ENCODE data around the gene CAPN5.
"Not testable (repeated sequence)": the region's sequence is repeated elsewhere in the genome, so short reads cannot be mapped to it uniquely, and the experiment has no call there.

CAPN5 gene
- long read RNA-seq, result 0 reads

DNA sequence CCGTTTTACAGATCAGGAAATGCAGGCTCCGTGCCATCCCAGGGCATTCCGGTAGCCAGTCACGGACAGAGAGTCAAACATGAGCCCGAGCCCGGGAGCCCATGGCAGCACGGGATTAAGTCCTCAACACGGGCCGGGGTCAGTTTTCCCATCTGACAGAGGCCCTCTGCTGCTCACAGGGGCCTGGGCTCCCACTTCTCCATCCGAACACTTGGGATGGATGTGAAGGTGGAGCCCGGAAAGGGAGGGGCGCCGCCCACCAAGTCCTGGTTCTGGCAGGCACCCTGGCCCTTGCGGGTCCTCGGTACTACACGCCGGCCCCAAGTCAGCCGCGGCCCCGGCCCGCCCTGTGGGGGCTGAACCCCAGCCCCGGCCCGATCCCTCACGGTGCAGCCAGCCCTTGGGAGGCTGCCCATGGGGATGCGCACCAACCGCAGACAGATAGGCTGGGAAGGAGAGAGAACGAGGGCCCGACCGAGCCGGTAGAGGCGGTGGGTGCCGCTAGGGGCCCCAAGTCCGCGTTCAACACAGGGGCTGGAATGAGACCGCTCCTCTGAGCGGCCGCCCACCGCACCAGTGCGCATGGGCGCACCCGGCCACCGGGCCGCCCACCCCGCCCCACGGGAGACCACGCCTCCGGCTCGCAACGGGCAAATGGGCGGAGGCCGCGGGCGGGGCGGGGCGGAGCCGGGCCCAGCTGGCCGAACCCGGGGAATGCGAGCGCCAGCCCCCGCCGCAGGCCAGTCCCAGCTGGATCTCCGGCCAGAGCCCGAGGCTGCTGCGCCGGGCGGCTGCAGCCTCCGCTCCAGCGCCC, at the start of gene CAPN5:
Gene CAPN5, plus strand, starts transcription at position 743 of the 814 bp plus-strand sequence. CDS start 17,916 bp downstream, outside the sequence.
- TF ChIP-seq POLR2AphosphoS5 (IDR thresholded peaks at IDR 0.05; ENCODE audit: low read depth), result no peak
- no peak for TF ChIP-seq SPI1 (IDR thresholded peaks at IDR 0.05; ENCODE audit: borderline replicate concordance, low read depth)
- TF ChIP-seq CTCF (IDR thresholded peaks at IDR 0.05; ENCODE audit: insufficient read depth, low read length), result no peak
- no peak for TF ChIP-seq GABPA (IDR thresholded peaks at IDR 0.05; ENCODE audit: low read depth)
- no peak for TF ChIP-seq REST (IDR thresholded peaks at IDR 0.05; ENCODE audit: insufficient replicate concordance, low read depth)
- peak; percentile 15 to 48 for DNase-seq (ENCODE audit: low read depth in 1 of 2, low spot score in 1 of 2)
- Histone ChIP-seq H3K27ac (replicated peaks) (no peak within 1 kb of the TSS), H3K27me3 (ENCODE audit: insufficient read depth, poor library complexity, severe bottlenecking) (peaks cover 13% of the 10 kb centered on the region), H3K4me3 (replicated peaks; ENCODE audit: insufficient read depth, low read length) (peak within 1 kb of the TSS; percentile 64)

DNA sequence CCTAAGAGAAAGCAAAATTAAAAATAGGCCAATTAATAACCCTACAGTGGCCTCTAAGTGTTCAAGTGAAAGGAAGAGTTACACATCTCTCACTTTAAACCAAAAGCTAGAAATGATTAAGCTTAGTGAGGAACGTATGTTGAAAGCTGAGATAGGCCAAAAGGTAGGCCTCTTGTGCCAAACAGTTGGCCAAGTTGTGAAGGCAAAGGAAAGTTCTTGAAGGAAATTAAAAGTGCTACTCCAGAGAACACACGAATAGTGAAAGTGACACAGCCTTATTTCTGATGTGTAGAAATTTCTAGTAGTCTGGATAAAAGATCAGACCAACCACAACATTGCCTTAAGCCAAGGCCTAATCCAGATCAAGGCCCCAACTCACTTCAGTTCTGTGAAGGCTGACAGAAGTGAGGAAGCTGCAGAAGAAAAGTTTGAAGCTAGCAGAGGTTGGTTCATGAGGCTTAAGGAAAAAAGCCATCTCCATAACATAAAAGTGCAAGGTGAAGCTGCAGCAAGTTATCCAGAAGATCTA, 48.3 kb upstream of the CAPN5 start:
- not testable (repeated sequence) for H3K27ac ChIP-seq (replicated peaks); DNase-seq (ENCODE audit: low read depth in 1 of 2, low spot score in 1 of 2); H3K27me3 ChIP-seq (ENCODE audit: insufficient read depth, poor library complexity, severe bottlenecking); H3K4me3 ChIP-seq (replicated peaks; ENCODE audit: insufficient read depth, low read length)

DNA sequence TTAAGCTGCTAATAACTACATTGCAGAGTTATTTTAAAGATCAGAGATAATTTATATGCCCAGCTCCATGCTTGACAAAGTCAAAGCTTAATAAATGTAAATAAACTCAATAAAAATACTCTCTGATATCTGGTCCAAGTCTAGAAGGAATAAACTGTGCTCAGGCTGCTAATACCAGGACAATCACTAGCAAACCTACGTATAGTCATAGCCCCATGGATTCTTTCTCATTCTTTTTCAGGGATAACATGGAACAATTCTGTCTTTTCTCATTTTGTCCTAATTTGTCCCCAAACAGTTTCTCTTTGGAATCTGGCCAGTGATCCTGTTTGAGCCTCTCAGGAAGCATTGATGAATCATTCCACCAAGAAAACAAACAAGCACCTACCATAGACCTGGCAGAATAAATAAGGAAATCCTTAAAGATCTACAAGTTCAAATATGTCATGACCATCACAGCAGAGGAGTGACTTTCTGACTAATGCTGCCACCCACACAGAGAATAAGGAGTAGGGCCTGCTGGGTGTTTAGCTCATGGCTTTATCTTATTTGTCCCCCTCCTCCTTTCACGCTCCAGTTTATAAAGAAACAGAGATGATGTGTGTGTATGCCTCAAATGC, 46.7 kb upstream of the CAPN5 start:
- H3K27ac ChIP-seq (replicated peaks), result no peak overlapping the region
- TF ChIP-seq REST (IDR thresholded peaks at IDR 0.05; ENCODE audit: insufficient replicate concordance, low read depth), result no peak
- no peak for TF ChIP-seq SPI1 (IDR thresholded peaks at IDR 0.05; ENCODE audit: borderline replicate concordance, low read depth)
- no peak for TF ChIP-seq CTCF (IDR thresholded peaks at IDR 0.05; ENCODE audit: insufficient read depth, low read length)
- TF ChIP-seq POLR2AphosphoS5 (IDR thresholded peaks at IDR 0.05; ENCODE audit: low read depth), result no peak
- no peak for TF ChIP-seq GABPA (IDR thresholded peaks at IDR 0.05; ENCODE audit: low read depth)
- H3K4me3 ChIP-seq (replicated peaks; ENCODE audit: insufficient read depth, low read length), result no peak overlapping the region
- DNase-seq (ENCODE audit: low read depth in 1 of 2, low spot score in 1 of 2), result no peak
- H3K27me3 ChIP-seq (ENCODE audit: insufficient read depth, poor library complexity, severe bottlenecking), result no peaks in the 10 kb centered on the region

DNA sequence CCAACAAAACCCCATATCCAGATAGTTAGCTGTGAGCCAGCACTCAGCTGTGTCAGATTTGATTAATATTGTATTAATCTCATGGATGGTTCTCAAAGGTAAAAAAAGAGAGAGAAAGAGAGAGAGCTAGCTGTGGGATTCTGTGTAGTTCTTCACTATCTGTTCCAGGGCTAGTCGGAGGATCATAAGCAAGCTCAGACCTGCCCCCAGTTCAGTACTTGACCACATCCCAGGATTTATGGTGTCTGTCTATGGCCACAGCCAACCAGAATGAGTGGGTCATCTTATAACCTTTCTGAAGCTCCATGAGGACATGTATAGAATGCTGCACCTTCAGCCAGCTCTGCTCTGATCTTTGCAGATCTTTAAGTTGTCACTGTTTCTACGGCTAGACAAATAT, 46.0 kb upstream of the CAPN5 start:
- no peak for TF ChIP-seq SPI1 (IDR thresholded peaks at IDR 0.05; ENCODE audit: borderline replicate concordance, low read depth)
- no peak for TF ChIP-seq CTCF (IDR thresholded peaks at IDR 0.05; ENCODE audit: insufficient read depth, low read length)
- TF ChIP-seq GABPA (IDR thresholded peaks at IDR 0.05; ENCODE audit: low read depth), result no peak
- TF ChIP-seq POLR2AphosphoS5 (IDR thresholded peaks at IDR 0.05; ENCODE audit: low read depth), result no peak
- no peak for TF ChIP-seq REST (IDR thresholded peaks at IDR 0.05; ENCODE audit: insufficient replicate concordance, low read depth)
- DNase-seq (ENCODE audit: low read depth in 1 of 2, low spot score in 1 of 2), result no peak
- Histone ChIP-seq H3K27me3 (ENCODE audit: insufficient read depth, poor library complexity, severe bottlenecking) (no peaks in the 10 kb centered on the region), H3K4me3 (replicated peaks; ENCODE audit: insufficient read depth, low read length) (no peak overlapping the region), H3K27ac (replicated peaks) (no peak overlapping the region)

All from HL-60 (cell line).